Ishikawa (cell line): Measurements from ENCODE around the gene FOXR2.

Experiments
- CEBPB ChIP-seq: IDR thresholded peaks from 2 replicates; pipeline ENCODE4 v1.6.1; 2012
- CREB1 ChIP-seq: IDR thresholded peaks from 2 replicates; pipeline ENCODE4 v1.6.1; 2012; ENCODE audit warnings: low read depth
- EGR1 ChIP-seq: IDR thresholded peaks from 2 replicates; pipeline ENCODE4 v1.6.1; 2012
- EP300 ChIP-seq: IDR thresholded peaks from 2 replicates; pipeline ENCODE4 v1.6.1; 2012; ENCODE audit warnings: borderline replicate concordance
- FOXM1 ChIP-seq: IDR thresholded peaks from 2 replicates; pipeline ENCODE4 v1.6.1; 2012; ENCODE audit warnings: low read depth, borderline replicate concordance
- NFIC ChIP-seq: IDR thresholded peaks from 2 replicates; pipeline ENCODE4 v1.6.1; 2012
- RAD21 ChIP-seq: IDR thresholded peaks from 2 replicates; pipeline ENCODE4 v1.6.1; 2012; ENCODE audit warnings: low read depth
- REST ChIP-seq: IDR thresholded peaks from 2 replicates; pipeline ENCODE4 v1.6.1; 2012; ENCODE audit warnings: low read depth, mild to moderate bottlenecking
- TAF1 ChIP-seq: IDR thresholded peaks from 2 replicates; pipeline ENCODE4 v1.6.1; 2012; ENCODE audit warnings: low read depth, mild to moderate bottlenecking
- TCF12 ChIP-seq: IDR thresholded peaks from 2 replicates; pipeline ENCODE4 v1.6.1; 2012; ENCODE audit warnings: low read depth
- TEAD4 ChIP-seq: IDR thresholded peaks from 2 replicates; pipeline ENCODE4 v1.6.1; 2012
- YY1 ChIP-seq: IDR thresholded peaks from 2 replicates; pipeline ENCODE4 v1.6.1; 2012; ENCODE audit warnings: low read depth
- ZBTB7A ChIP-seq: IDR thresholded peaks from 2 replicates; pipeline ENCODE4 v1.6.1; 2012; ENCODE audit warnings: low read depth
- TF ChIP-seq, protein P1 (sequence below): IDR thresholded peaks from 2 replicates; pipeline ENCODE4 v1.6.1; 2012
- TF ChIP-seq, protein P2 (sequence below): IDR thresholded peaks from 2 replicates; pipeline ENCODE4 v1.6.1; 2012

Gene FOXR2

DNA sequence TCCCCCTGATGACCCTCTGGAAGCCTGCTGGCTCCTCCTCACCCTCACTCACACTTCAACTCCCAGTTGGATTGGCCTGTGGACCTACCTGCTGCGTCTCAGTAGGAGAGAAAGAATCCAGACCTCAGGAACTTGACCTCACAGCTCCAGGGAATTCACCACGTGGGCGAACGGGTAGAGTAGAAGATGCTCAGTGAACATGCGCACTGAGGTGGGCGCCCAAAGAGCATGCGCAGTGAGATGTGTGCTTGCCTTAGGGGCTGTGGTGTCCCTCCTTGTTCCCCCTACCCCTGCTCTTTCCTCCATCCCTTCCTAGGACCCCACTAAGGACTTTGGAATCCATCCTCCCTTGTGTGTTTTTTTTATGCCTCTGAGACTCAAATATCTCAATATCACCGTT, 12.9 kb downstream of the FOXR2 start:
- no peak for TF ChIP-seq TEAD4
- TF ChIP-seq TAF1, result no peak
- no peak for TF ChIP-seq TCF12
- TF ChIP-seq RAD21, result no peak
- TF ChIP-seq ZBTB7A, result no peak
- no peak for TF ChIP-seq YY1

GRCh38 chrX:55638933-55639332, 15.7 kb downstream of the FOXR2 start:
- TF ChIP-seq EP300 (no peak), RAD21 (no peak), REST (no peak), YY1 (no peak), TEAD4 (no peak), ZBTB7A (no peak), CEBPB (no peak), TAF1 (no peak), TCF12 (no peak), CREB1 (no peak), FOXM1 (no peak), NFIC (no peak), EGR1 (no peak)
- TF ChIP-seq, protein P1, sequence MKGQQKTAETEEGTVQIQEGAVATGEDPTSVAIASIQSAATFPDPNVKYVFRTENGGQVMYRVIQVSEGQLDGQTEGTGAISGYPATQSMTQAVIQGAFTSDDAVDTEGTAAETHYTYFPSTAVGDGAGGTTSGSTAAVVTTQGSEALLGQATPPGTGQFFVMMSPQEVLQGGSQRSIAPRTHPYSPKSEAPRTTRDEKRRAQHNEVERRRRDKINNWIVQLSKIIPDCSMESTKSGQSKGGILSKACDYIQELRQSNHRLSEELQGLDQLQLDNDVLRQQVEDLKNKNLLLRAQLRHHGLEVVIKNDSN, result no peak
- TF ChIP-seq, protein P2, sequence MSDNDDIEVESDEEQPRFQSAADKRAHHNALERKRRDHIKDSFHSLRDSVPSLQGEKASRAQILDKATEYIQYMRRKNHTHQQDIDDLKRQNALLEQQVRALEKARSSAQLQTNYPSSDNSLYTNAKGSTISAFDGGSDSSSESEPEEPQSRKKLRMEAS, result no peak

- TF ChIP-seq EP300 (no peak), REST (no peak), YY1 (no peak), RAD21 (no peak), TAF1 (no peak), EGR1 (no peak), ZBTB7A (no peak), FOXM1 (no peak), TCF12 (no peak), TEAD4 (no peak), CEBPB (no peak), CREB1 (no peak), NFIC (no peak)
- TF ChIP-seq, protein P1, result no peak
- TF ChIP-seq, protein P2, result no peak
Observed at GRCh38 chrX:55640854-55641253, 17.7 kb downstream of the FOXR2 start.

GRCh38 chrX:55648434-55648833, 25.2 kb downstream of the FOXR2 start:
- TF ChIP-seq TCF12, result no peak
- TF ChIP-seq TEAD4, result no peak
- no peak for TF ChIP-seq CEBPB
- no peak for TF ChIP-seq RAD21
- TF ChIP-seq EP300, result no peak
- TF ChIP-seq ZBTB7A, result no peak
- TF ChIP-seq NFIC, result no peak
- TF ChIP-seq EGR1, result no peak
- no peak for TF ChIP-seq YY1
- no peak for TF ChIP-seq TAF1

DNA sequence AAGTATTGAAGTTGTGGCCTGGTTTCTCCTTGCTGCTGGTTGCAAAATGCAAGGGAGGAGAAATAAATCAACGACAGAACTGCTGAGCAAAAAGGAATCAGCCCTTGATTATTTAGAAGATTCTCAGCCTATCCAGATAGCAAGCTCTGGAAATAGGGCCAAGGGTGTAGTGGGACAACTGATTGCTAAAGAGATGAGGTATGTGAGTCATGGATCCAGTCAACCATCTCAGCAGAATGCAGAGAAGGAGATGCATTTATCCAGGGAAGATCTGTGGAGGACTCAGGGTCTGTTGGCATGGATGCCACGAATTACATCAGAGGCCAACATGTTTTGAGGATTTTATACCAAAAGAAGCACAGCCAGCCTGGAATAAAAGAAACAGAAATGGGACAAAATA, 36.7 kb downstream of the FOXR2 start:
- TF ChIP-seq CEBPB, result no peak
- TF ChIP-seq EP300, result no peak
- TF ChIP-seq CREB1, result no peak
- no peak for TF ChIP-seq YY1
- TF ChIP-seq, protein P2, result no peak
- TF ChIP-seq, protein P1, result no peak
- no peak for TF ChIP-seq TAF1
- TF ChIP-seq TCF12, result no peak
